Activated CD4-positive, alpha-beta T cell treated with anti-CD3 and anti-CD28 coated beads, Interleukin-2, amount 10 ng/mL, durations not matched to agents 7 days and 5 days (primary cell): ENCODE data around the gene MRPS18B. TPM values are rescaled to one million over a fixed set of nuclear protein-coding genes. Genes with fewer than 3 reads are reported as not detected.

Experiments used
- CTCF ChIA-PET: fragments of 350-600 bp; sonication (Branson Sonifier 250); formaldehyde crosslinking; loops from one replicate; lab custom pipeline; 2021; ENCODE audit warnings: antibody characterized with exemption; lab: Charles Lee
- POLR2A ChIA-PET: fragments of 350-600 bp; sonication (Branson Sonifier 250); formaldehyde crosslinking; loops from one replicate; lab custom pipeline; 2021; ENCODE audit warnings: antibody characterized with exemption; lab: Charles Lee
- DNase-seq: peaks from one replicate; pipeline ENCODE4 v3.0.0-alpha.2; 2020
- H3K27ac Mint-ChIP-seq: one replicate; pipeline ENCODE4 v1.8.0; 2021; ENCODE audit warnings: mild to moderate bottlenecking, moderate library complexity, mixed read lengths
- H3K27me3 Mint-ChIP-seq: one replicate; pipeline ENCODE4 v1.8.0; 2021; ENCODE audit warnings: mixed read lengths
- H3K36me3 Mint-ChIP-seq: one replicate; pipeline ENCODE4 v1.8.0; 2021; ENCODE audit warnings: low read depth, mixed read lengths
- H3K4me1 Mint-ChIP-seq: one replicate; pipeline ENCODE4 v1.8.0; 2021; ENCODE audit warnings: mixed read lengths
- H3K4me3 Mint-ChIP-seq: one replicate; pipeline ENCODE4 v1.8.0; 2021; ENCODE audit warnings: mild to moderate bottlenecking, moderate library complexity, mixed read lengths
- H3K9me3 Mint-ChIP-seq: one replicate; pipeline ENCODE4 v1.8.0; 2021; ENCODE audit warnings: mixed read lengths
- total RNA-seq, 2 experiments: library from RNA; stranded (reverse); gene quantifications; one replicate each; pipeline ENCODE4 v1.2.3, GENCODE V29; 2021

MRPS18B gene
- total RNA-seq, 2 experiments from 2014 or later = 41.4 to 44.4 TPM

GRCh38 chr6:30616811-30617564 lies 652 bp upstream of the MRPS18B start, which contains the start of gene PPP1R10:
TSS of gene PPP1R10 (minus strand) at chr6:30617243. CDS start at chr6:30609944, 7,299 bp downstream.
- ChIA-PET CTCF (interaction anchor here (1.0 to 1.4 kb wide), 3 partner anchors 20 to 62 kb away, joined by 3 to 7 read pairs (median 6); partner anchors contain the start of gene DHX16), POLR2A (interaction anchor here (0.7 to 1.0 kb wide), 2 partner anchors 51 to 541 kb away, joined by 3 to 10 read pairs; partner anchors contain the start of gene TCF19)
- H3K4me3 Mint-ChIP-seq = peak within 1 kb of the TSS; percentile 98
- DNase-seq = peak; percentile 100
- peaks cover 45% of the 10 kb centered on the region for H3K4me1 Mint-ChIP-seq
- no peaks in the 10 kb centered on the region for H3K9me3 Mint-ChIP-seq
- peak within 1 kb of the TSS; percentile 100 for H3K27ac Mint-ChIP-seq
- peaks cover 2% of the 10 kb centered on the region for H3K27me3 Mint-ChIP-seq
- peaks cover 58% of the 10 kb centered on the region for H3K36me3 Mint-ChIP-seq

GRCh38 chr6:30618270-30618797 lies 694 bp downstream of the MRPS18B start:
- peaks cover 2% of the 10 kb centered on the region for H3K27me3 Mint-ChIP-seq
- H3K27ac Mint-ChIP-seq = peak overlapping the region; percentile 100
- peak overlapping the region; percentile 98 for H3K4me3 Mint-ChIP-seq
- ChIA-PET CTCF (interaction anchor here (0.9 to 1.5 kb wide), 10 partner anchors 8 to 113 kb away, joined by 3 to 7 read pairs (median 4); partner anchors contain the start of genes ATAT1 and DHX16), POLR2A (no interaction called here)
- peaks cover 35% of the 10 kb centered on the region for H3K4me1 Mint-ChIP-seq
- H3K9me3 Mint-ChIP-seq = no peaks in the 10 kb centered on the region
- DNase-seq = no peak
- H3K36me3 Mint-ChIP-seq = peaks cover 58% of the 10 kb centered on the region

DNA sequence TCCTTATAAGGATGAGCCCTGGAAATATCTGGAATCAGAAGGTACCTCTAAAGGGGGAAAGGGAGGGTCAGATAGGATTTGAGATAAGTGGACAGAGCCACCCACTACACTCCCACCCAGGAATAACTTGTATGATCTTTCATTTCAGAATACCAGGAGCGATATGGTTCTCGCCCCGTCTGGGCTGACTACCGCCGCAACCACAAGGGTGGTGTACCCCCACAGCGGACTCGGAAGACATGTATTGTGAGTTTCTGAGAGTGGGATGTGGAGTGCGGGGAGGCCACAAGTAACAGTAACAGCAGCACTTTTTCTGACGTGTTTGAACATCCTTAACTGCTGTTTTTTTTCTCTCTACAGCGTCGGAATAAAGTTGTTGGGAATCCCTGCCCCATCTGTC lies 1.9 kb downstream of the MRPS18B start:
- no peak for DNase-seq
- H3K27me3 Mint-ChIP-seq = peaks cover 2% of the 10 kb centered on the region
- ChIA-PET CTCF (no interaction called here), POLR2A (no interaction called here)
- H3K27ac Mint-ChIP-seq = peak overlapping the region; percentile 100
- H3K4me1 Mint-ChIP-seq = peaks cover 23% of the 10 kb centered on the region
- no peaks in the 10 kb centered on the region for H3K9me3 Mint-ChIP-seq
- H3K4me3 Mint-ChIP-seq = peak overlapping the region; percentile 98
- H3K36me3 Mint-ChIP-seq = peaks cover 48% of the 10 kb centered on the region

GRCh38 chr6:30625511-30625910 lies 7.9 kb downstream of the MRPS18B start:
- no peak overlapping the region for H3K4me3 Mint-ChIP-seq
- peaks cover 32% of the 10 kb centered on the region for H3K4me1 Mint-ChIP-seq
- H3K36me3 Mint-ChIP-seq = peaks cover 37% of the 10 kb centered on the region
- H3K9me3 Mint-ChIP-seq = no peaks in the 10 kb centered on the region
- DNase-seq = no peak
- no peak overlapping the region for H3K27ac Mint-ChIP-seq
- H3K27me3 Mint-ChIP-seq = no peaks in the 10 kb centered on the region
- ChIA-PET POLR2A (no interaction called here), CTCF (interaction anchor here (0.7 to 1.0 kb wide), 2 partner anchors 7 to 10 kb away, joined by 3 read pairs; no protein-coding TSS in a partner anchor)

GRCh38 chr6:30626484-30627366 lies 9.1 kb downstream of the MRPS18B start, which contains the start of gene ATAT1:
TSS of gene ATAT1 (plus strand) at chr6:30626874.
- POLR2A ChIA-PET = interaction anchor here (0.6 kb wide), 1 partner anchor 11 kb away, joined by 3 read pairs; no protein-coding TSS in a partner anchor
- Mint-ChIP-seq H3K9me3 (no peaks in the 10 kb centered on the region), H3K27me3 (no peaks in the 10 kb centered on the region), H3K4me3 (peak within 1 kb of the TSS; percentile 88), H3K4me1 (peaks cover 28% of the 10 kb centered on the region), H3K36me3 (peaks cover 36% of the 10 kb centered on the region), H3K27ac (peak within 1 kb of the TSS; percentile 98)
- peak; percentile 90 for DNase-seq
- CTCF ChIA-PET = interaction anchor here (0.6 to 1.4 kb wide), 8 partner anchors 8 to 1271 kb away, joined by 3 to 5 read pairs (median 3); partner anchors contain the start of genes ABCF1, DHX16 and MRPS18B

DNA sequence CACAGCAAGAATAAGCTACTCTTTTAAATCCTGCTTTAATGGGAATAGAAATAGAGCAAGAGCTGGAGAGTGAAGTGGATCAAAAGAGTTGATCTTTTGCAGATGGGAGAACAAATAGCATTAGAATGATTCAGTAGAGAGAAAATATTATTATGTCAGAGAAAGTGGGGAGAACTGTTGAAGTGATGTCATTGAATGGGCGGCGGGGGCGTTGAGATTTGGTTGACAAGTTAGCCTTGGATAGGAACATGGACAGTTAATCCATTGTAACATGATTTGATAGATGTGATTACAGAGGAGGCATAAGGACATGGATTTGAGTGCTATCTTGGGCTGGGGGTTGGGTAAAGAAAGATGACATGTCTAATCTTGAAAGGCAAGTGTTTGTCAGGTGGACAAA lies 18.2 kb downstream of the MRPS18B start:
- DNase-seq = no peak
- Mint-ChIP-seq H3K27me3 (no peaks in the 10 kb centered on the region), H3K4me3 (no peak overlapping the region), H3K4me1 (peaks cover 8% of the 10 kb centered on the region), H3K27ac (no peak overlapping the region), H3K9me3 (no peaks in the 10 kb centered on the region), H3K36me3 (peaks cover 17% of the 10 kb centered on the region)
- POLR2A ChIA-PET = no interaction called here
- CTCF ChIA-PET = interaction anchor here (0.6 to 3.0 kb wide), 2 partner anchors 8 to 87 kb away, joined by 4 to 7 read pairs; no protein-coding TSS in a partner anchor

- Mint-ChIP-seq H3K27me3 (no peaks in the 10 kb centered on the region), H3K4me1 (peaks cover 26% of the 10 kb centered on the region), H3K27ac (peak overlapping the region; percentile 81), H3K36me3 (peaks cover 7% of the 10 kb centered on the region), H3K9me3 (no peaks in the 10 kb centered on the region), H3K4me3 (no peak overlapping the region)
- peak; percentile 20 for DNase-seq
- CTCF ChIA-PET = interaction anchor here (0.8 to 2.1 kb wide), 7 partner anchors 10 to 158 kb away, joined by 3 to 8 read pairs (median 4); partner anchors contain the start of gene ATAT1
- POLR2A ChIA-PET = no interaction called here
Measured at GRCh38 chr6:30640481-30640880, 22.8 kb downstream of the MRPS18B start.

DNA sequence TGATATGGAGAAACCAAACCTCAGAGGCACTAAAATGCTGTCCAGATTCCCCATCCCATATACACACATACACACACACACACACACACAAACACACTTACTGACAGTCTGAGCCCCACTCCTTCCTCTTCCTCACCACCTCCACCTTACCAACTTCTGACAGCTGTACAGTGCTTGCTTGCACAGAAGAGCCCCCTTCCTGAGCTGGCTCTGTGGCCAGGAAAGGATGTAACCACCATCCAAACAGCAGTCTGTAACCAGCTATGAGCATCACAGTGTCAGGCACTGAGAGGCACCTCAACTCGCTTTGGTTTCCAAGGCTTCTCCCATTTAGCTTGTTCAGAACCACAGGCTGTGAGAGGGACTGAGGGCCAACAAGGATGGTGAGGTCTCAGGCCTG lies 23.4 kb downstream of the MRPS18B start:
- H3K27me3 Mint-ChIP-seq = no peaks in the 10 kb centered on the region
- peaks cover 31% of the 10 kb centered on the region for H3K4me1 Mint-ChIP-seq
- peak; percentile 15 for DNase-seq

GRCh38 chr6:30643656-30644055 lies 26.0 kb downstream of the MRPS18B start:
- CTCF ChIA-PET = interaction anchor here (0.5 to 1.9 kb wide), 5 partner anchors 8 to 146 kb away, joined by 3 to 5 read pairs (median 4); partner anchors contain the start of gene DHX16
- H3K4me1 Mint-ChIP-seq = peaks cover 46% of the 10 kb centered on the region
- POLR2A ChIA-PET = interaction anchor here (0.6 kb wide), 1 partner anchor 30 kb away, joined by 6 read pairs; no protein-coding TSS in a partner anchor
- DNase-seq = no peak
- H3K27me3 Mint-ChIP-seq = no peaks in the 10 kb centered on the region
- no peak overlapping the region for H3K4me3 Mint-ChIP-seq
- no peak overlapping the region for H3K27ac Mint-ChIP-seq
- H3K9me3 Mint-ChIP-seq = no peaks in the 10 kb centered on the region
- peaks cover 7% of the 10 kb centered on the region for H3K36me3 Mint-ChIP-seq

More for the DNA sequence above, 23.4 kb downstream of the MRPS18B start:
- ChIA-PET POLR2A (no interaction called here), CTCF (interaction anchor here (0.6 to 2.1 kb wide), 6 partner anchors 10 to 90 kb away, joined by 3 to 8 read pairs (median 4); no protein-coding TSS in a partner anchor)
- H3K4me3 Mint-ChIP-seq = no peak overlapping the region
- peak overlapping the region; percentile 81 for H3K27ac Mint-ChIP-seq
- H3K9me3 Mint-ChIP-seq = no peaks in the 10 kb centered on the region
- H3K36me3 Mint-ChIP-seq = peaks cover 7% of the 10 kb centered on the region

- peaks cover 49% of the 10 kb centered on the region for H3K4me1 Mint-ChIP-seq
- DNase-seq = no peak
- no peak overlapping the region for H3K4me3 Mint-ChIP-seq
- POLR2A ChIA-PET = no interaction called here
- CTCF ChIA-PET = interaction anchor here (0.6 to 1.9 kb wide), 6 partner anchors 28 to 321 kb away, joined by 3 to 5 read pairs (median 4); partner anchors contain the start of gene DHX16
- H3K9me3 Mint-ChIP-seq = no peaks in the 10 kb centered on the region
- H3K27ac Mint-ChIP-seq = no peak overlapping the region
- no peaks in the 10 kb centered on the region for H3K27me3 Mint-ChIP-seq
- H3K36me3 Mint-ChIP-seq = peaks cover 7% of the 10 kb centered on the region
Measured at GRCh38 chr6:30644769-30645168, 27.1 kb downstream of the MRPS18B start.

GRCh38 chr6:30645989-30646388 lies 28.3 kb downstream of the MRPS18B start:
- Mint-ChIP-seq H3K36me3 (peaks cover 8% of the 10 kb centered on the region), H3K9me3 (no peaks in the 10 kb centered on the region), H3K4me3 (peak overlapping the region; percentile 85), H3K4me1 (peaks cover 39% of the 10 kb centered on the region), H3K27me3 (no peaks in the 10 kb centered on the region), H3K27ac (no peak overlapping the region)
- CTCF ChIA-PET = interaction anchor here (1.5 kb wide), 1 partner anchor 33 kb away, joined by 4 read pairs; no protein-coding TSS in a partner anchor
- POLR2A ChIA-PET = interaction anchor here (0.5 kb wide), 1 partner anchor 89 kb away, joined by 3 read pairs; the partner anchor contains the start of gene PRR3
- DNase-seq = no peak
